ENCODE measurements around the gene RYR2.

RYR2 gene

GRCh38 chr1:237788069-237788468 lies 746.1 kb downstream of the RYR2 start:
- ChIA-PET POLR2A (no interaction called here), CTCF (interaction anchor here (1.5 to 1.8 kb wide), 2 partner anchors 19 to 20 kb away, joined by 3 to 4 read pairs; no protein-coding TSS in a partner anchor)
- TF ChIP-seq CTCF (IDR thresholded peaks at IDR 0.05; ENCODE audit: control extremely low read depth, extremely low read depth, low read depth, missing control alignments): no peak
- no peak for DNase-seq (ENCODE audit: extremely low spot score)

GRCh38 chr1:237789619-237790018 lies 747.6 kb downstream of the RYR2 start:
- ChIA-PET CTCF (interaction anchor here (1.5 kb wide), 1 partner anchor 17 kb away, joined by 3 read pairs; no protein-coding TSS in a partner anchor), POLR2A (interaction anchor here (0.9 kb wide), 1 partner anchor 9 kb away, joined by 3 read pairs; no protein-coding TSS in a partner anchor)
- DNase-seq (ENCODE audit: extremely low spot score): no peak
- no peak for TF ChIP-seq CTCF (IDR thresholded peaks at IDR 0.05; ENCODE audit: control extremely low read depth, extremely low read depth, low read depth, missing control alignments)

GRCh38 chr1:237791592-237791991 lies 749.6 kb downstream of the RYR2 start:
- CTCF ChIA-PET: interaction anchor here (1.0 to 2.1 kb wide), 3 partner anchors 12 to 18 kb away, joined by 3 to 12 read pairs (median 6); no protein-coding TSS in a partner anchor
- POLR2A ChIA-PET: no interaction called here
- no peak for TF ChIP-seq CTCF (IDR thresholded peaks at IDR 0.05; ENCODE audit: control extremely low read depth, extremely low read depth, low read depth, missing control alignments)
- no peak for DNase-seq (ENCODE audit: extremely low spot score)

GRCh38 chr1:237792149-237792548 lies 750.2 kb downstream of the RYR2 start:
- DNase-seq (ENCODE audit: extremely low spot score): no peak
- CTCF ChIA-PET: interaction anchor here (1.0 to 2.1 kb wide), 3 partner anchors 12 to 17 kb away, joined by 3 to 12 read pairs (median 6); no protein-coding TSS in a partner anchor
- POLR2A ChIA-PET: no interaction called here
- TF ChIP-seq CTCF (IDR thresholded peaks at IDR 0.05; ENCODE audit: control extremely low read depth, extremely low read depth, low read depth, missing control alignments): no peak

- no peak for TF ChIP-seq CTCF (IDR thresholded peaks at IDR 0.05; ENCODE audit: control extremely low read depth, extremely low read depth, low read depth, missing control alignments)
- ChIA-PET CTCF (interaction anchor here (1.7 to 2.1 kb wide), 2 partner anchors 13 to 14 kb away, joined by 6 to 12 read pairs; no protein-coding TSS in a partner anchor), POLR2A (no interaction called here)
- no peak for DNase-seq (ENCODE audit: extremely low spot score)
Observed at GRCh38 chr1:237792726-237793125, 750.7 kb downstream of the RYR2 start.

- no peak for TF ChIP-seq CTCF (IDR thresholded peaks at IDR 0.05; ENCODE audit: control extremely low read depth, extremely low read depth, low read depth, missing control alignments)
- POLR2A ChIA-PET: no interaction called here
- CTCF ChIA-PET: no interaction called here
- DNase-seq (ENCODE audit: extremely low spot score): no peak
Observed at GRCh38 chr1:237794071-237794470, 752.1 kb downstream of the RYR2 start.

Measured in GM10248 (cell line).